HL-60 (cell line): ENCODE results near the gene TTLL11.

Experiments
- POLR2AphosphoS5 ChIP-seq: IDR thresholded peaks from 2 replicates; pipeline ENCODE4 v1.6.1; 2012; ENCODE audit warnings: low read depth
- TF ChIP-seq, protein P1 (sequence below): IDR thresholded peaks from one replicate; pipeline ENCODE4 v1.5.1; 2011; ENCODE audit warnings: low read length, control low read depth, inconsistent platforms; ENCODE audit not compliant: insufficient read depth

DNA sequence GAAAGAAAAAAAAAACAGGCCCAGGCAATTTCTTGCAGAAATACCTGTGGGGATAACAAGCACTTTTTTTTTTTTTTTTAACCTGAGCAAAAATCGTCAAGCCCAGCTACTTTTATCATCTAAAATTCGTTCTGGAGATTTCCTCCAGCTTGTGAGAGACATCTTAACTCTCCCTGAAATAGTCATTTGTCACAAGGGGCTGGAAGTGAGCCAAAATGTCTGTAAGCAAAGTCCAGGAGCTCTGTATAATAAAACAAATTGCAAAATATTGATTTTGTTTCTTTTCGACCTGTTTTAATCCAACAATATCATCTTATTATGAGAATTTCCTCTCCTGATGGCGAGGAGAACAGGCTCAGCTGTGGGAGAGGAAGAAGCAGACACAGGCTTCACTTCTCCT is 168.4 kb downstream of the TTLL11 start:
- no peak for TF ChIP-seq POLR2AphosphoS5
- TF ChIP-seq, protein P1, sequence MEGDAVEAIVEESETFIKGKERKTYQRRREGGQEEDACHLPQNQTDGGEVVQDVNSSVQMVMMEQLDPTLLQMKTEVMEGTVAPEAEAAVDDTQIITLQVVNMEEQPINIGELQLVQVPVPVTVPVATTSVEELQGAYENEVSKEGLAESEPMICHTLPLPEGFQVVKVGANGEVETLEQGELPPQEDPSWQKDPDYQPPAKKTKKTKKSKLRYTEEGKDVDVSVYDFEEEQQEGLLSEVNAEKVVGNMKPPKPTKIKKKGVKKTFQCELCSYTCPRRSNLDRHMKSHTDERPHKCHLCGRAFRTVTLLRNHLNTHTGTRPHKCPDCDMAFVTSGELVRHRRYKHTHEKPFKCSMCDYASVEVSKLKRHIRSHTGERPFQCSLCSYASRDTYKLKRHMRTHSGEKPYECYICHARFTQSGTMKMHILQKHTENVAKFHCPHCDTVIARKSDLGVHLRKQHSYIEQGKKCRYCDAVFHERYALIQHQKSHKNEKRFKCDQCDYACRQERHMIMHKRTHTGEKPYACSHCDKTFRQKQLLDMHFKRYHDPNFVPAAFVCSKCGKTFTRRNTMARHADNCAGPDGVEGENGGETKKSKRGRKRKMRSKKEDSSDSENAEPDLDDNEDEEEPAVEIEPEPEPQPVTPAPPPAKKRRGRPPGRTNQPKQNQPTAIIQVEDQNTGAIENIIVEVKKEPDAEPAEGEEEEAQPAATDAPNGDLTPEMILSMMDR: no peak
